Measurements from ENCODE around the gene ARMC5. TPM values are rescaled to one million over a fixed set of nuclear protein-coding genes. Genes with fewer than 3 reads are reported as not detected.

The ARMC5 gene
- total RNA-seq, 1 experiment from 2014 or later, result 6.7 TPM

- no peak for DNase-seq (ENCODE audit: low read depth, low spot score)
- in situ Hi-C loops (cut with HindIII; ENCODE audit: low pct_unique_long_range_greater_than_20kb, low sequenced_read_pairs), result no loop called here
These were observed 44.9 kb downstream of the ARMC5 start for GRCh38 chr16:31504159-31504558.

GRCh38 chr16:31505483-31505882 is 46.2 kb downstream of the ARMC5 start:
- no peak for DNase-seq (ENCODE audit: low read depth, low spot score)
- in situ Hi-C loops (cut with HindIII; ENCODE audit: low pct_unique_long_range_greater_than_20kb, low sequenced_read_pairs), result no loop called here

GRCh38 chr16:31507617-31507928 is 48.3 kb downstream of the ARMC5 start:
- no peak for DNase-seq (ENCODE audit: low read depth, low spot score)
- in situ Hi-C loops (cut with HindIII; ENCODE audit: low pct_unique_long_range_greater_than_20kb, low sequenced_read_pairs), result no loop called here

GRCh38 chr16:31507929-31508705 is 48.8 kb downstream of the ARMC5 start, which contains the start of gene RUSF1:
Gene RUSF1, minus strand, starts transcription at chr16:31508391. Its CDS starts 18 bp downstream, at chr16:31508373.
- in situ Hi-C loops (cut with HindIII; ENCODE audit: low pct_unique_long_range_greater_than_20kb, low sequenced_read_pairs), result no loop called here
- DNase-seq (ENCODE audit: low read depth, low spot score), result peak; percentile 84

- peak; percentile 7 for DNase-seq (ENCODE audit: low read depth, low spot score)
These were observed 49.5 kb downstream of the ARMC5 start for GRCh38 chr16:31508706-31509195.

GRCh38 chr16:31513126-31513525 is 53.8 kb downstream of the ARMC5 start:
- peak; percentile 59 for DNase-seq (ENCODE audit: low read depth, low spot score)
- in situ Hi-C loops (cut with HindIII; ENCODE audit: low pct_unique_long_range_greater_than_20kb, low sequenced_read_pairs), result no loop called here

More at GRCh38 chr16:31508706-31509195, 49.5 kb downstream of the ARMC5 start:
- in situ Hi-C loops (cut with HindIII; ENCODE audit: low pct_unique_long_range_greater_than_20kb, low sequenced_read_pairs), result no loop called here

GRCh38 chr16:31513884-31514283 is 54.6 kb downstream of the ARMC5 start:
- no peak for DNase-seq (ENCODE audit: low read depth, low spot score)
- in situ Hi-C loops (cut with HindIII; ENCODE audit: low pct_unique_long_range_greater_than_20kb, low sequenced_read_pairs), result no loop called here

Other genes with a start within 250 kb of the ARMC5 start
- gene TRIM72, start 245.4 kb upstream of the ARMC5 start, total RNA-seq (2014; rRNA removed; shearing (Covaris generic)), result 0.16 TPM in 1 of 2 replicates, not detected in the other
- gene PYDC1, start 242.4 kb upstream of the ARMC5 start, total RNA-seq (2014; rRNA removed; shearing (Covaris generic)), result not detected in 2 replicates
- gene ITGAM, start 199.5 kb upstream of the ARMC5 start, total RNA-seq (2014; rRNA removed; shearing (Covaris generic)), result 0.21 and 0.58 TPM in 2 replicates
- gene ITGAX, start 104.3 kb upstream of the ARMC5 start, total RNA-seq (2014; rRNA removed; shearing (Covaris generic)), result 1.2 and 1.6 TPM in 2 replicates
- 0.13 TPM in 2 replicates for gene ITGAD, start 66.2 kb upstream of the ARMC5 start, total RNA-seq (2014; rRNA removed; shearing (Covaris generic))
- not detected in 2 replicates for gene COX6A2, start 31.1 kb upstream of the ARMC5 start, total RNA-seq (2014; rRNA removed; shearing (Covaris generic))
- gene ZNF843, start 16.7 kb upstream of the ARMC5 start, total RNA-seq (2014; rRNA removed; shearing (Covaris generic)), result 0.16 and 0.18 TPM in 2 replicates
- gene TGFB1I1, start 12.7 kb downstream of the ARMC5 start, total RNA-seq (2014; rRNA removed; shearing (Covaris generic)), result 0.67 and 1.3 TPM in 2 replicates
- gene SLC5A2, start 23.6 kb downstream of the ARMC5 start, total RNA-seq (2014; rRNA removed; shearing (Covaris generic)), result 0.05 and 0.53 TPM in 2 replicates
- 83.6 and 89.7 TPM in 2 replicates for gene RUSF1, start 48.9 kb downstream of the ARMC5 start, total RNA-seq (2014; rRNA removed; shearing (Covaris generic))
- gene AHSP, start 68.4 kb downstream of the ARMC5 start, total RNA-seq (2014; rRNA removed; shearing (Covaris generic)), result not detected in 2 replicates